Endothelial cell of umbilical vein (primary cell): ENCODE measurements around the gene DNAJB12. TPM values are rescaled to one million over a fixed set of nuclear protein-coding genes. Genes with fewer than 3 reads are reported as not detected.

Source experiments
- BruUV-seq: library from RNA; stranded (reverse); fragments of 400-500 nt; replicated peaks from 2 replicates; lab custom pipeline; 2021; lab: Mats Ljungman, UMichigan
- CTCF ChIA-PET: fragments of 300-600, 350-600 bp; sonication (Branson Sonifier 250); formaldehyde crosslinking; loops from one replicate; lab custom pipeline; 2021; ENCODE audit warnings: antibody characterized with exemption, inconsistent platforms; lab: Charles Lee
- POLR2A ChIA-PET: fragments of 300-600, 350-600 bp; sonication (Branson Sonifier 250); formaldehyde crosslinking; loops from one replicate; lab custom pipeline; 2021; ENCODE audit warnings: antibody characterized with exemption, inconsistent platforms; lab: Charles Lee
- DNase-seq: peaks from one replicate; pipeline ENCODE4 v3.0.0-alpha.2; 2011; ENCODE audit warnings: low read depth, low spot score
- FAIRE-seq: peaks from 2 replicates; lab custom pipeline; 2011; peaks lifted over from hg19 to GRCh38; lab: Jason Lieb, UNC
- H2AFZ ChIP-seq: 2 replicates; pipeline ENCODE4 v1.6.0; 2012; ENCODE audit warnings: low read depth, low read length, control low read depth, inconsistent platforms
- H3K27ac ChIP-seq: 2 replicates; pipeline ENCODE4 v1.5.1; 2011; ENCODE audit warnings: low read depth, mild to moderate bottlenecking, control low read depth, low read length, moderate library complexity; ENCODE audit not compliant: insufficient read depth
- H3K27me3 ChIP-seq, 2 experiments: 2 replicates each; pipeline versions ENCODE4 v1.6.0 to v1.6.1; 2011; ENCODE audit warnings: low read length in 2 of 2, mixed read lengths in 1 of 2; ENCODE audit not compliant: control insufficient read depth in 2 of 2, insufficient read depth in 2 of 2
- H3K36me3 ChIP-seq, 2 experiments: 2 replicates in 1 of 2; 3 replicates in 1 of 2; pipeline ENCODE4 v1.5.1; 2011; ENCODE audit warnings: low read length in 2 of 2, mild to moderate bottlenecking in 1 of 2, moderate library complexity in 1 of 2; ENCODE audit not compliant: control insufficient read depth in 2 of 2, insufficient read depth in 2 of 2; ENCODE audit errors: extremely low read depth in 1 of 2
- H3K4me1 ChIP-seq: 3 replicates; pipeline ENCODE4 v1.5.1; 2011; ENCODE audit warnings: mild to moderate bottlenecking, low read length; ENCODE audit not compliant: control insufficient read depth, insufficient read depth; ENCODE audit errors: extremely low read depth
- H3K4me2 ChIP-seq: 2 replicates; pipeline ENCODE4 v1.6.1; 2011; ENCODE audit warnings: low read length, control low read depth, mixed read lengths; ENCODE audit not compliant: insufficient read depth
- H3K4me3 ChIP-seq, 3 experiments: fragments of 200-600 bp in 1 of 3; sonication (generic), shearing (Covaris generic) in 1 of 3; replicated peaks in 1 of 3; 2 replicates each; pipeline ENCODE4 v1.5.1; 2011 to 2016; ENCODE audit warnings: control low read depth in 3 of 3, low read length in 3 of 3, mild to moderate bottlenecking in 2 of 3, inconsistent platforms in 1 of 3, low read depth in 1 of 3, moderate library complexity in 1 of 3; ENCODE audit not compliant: insufficient read depth in 1 of 3
- H3K79me2 ChIP-seq: 2 replicates; pipeline ENCODE4 v1.6.0; 2012; ENCODE audit warnings: low read length, inconsistent platforms; ENCODE audit not compliant: control insufficient read depth, insufficient read depth
- H3K9ac ChIP-seq: replicated peaks from 2 replicates; pipeline ENCODE3; 2011; ENCODE audit warnings: low read length, control low read depth; ENCODE audit not compliant: insufficient read depth; ENCODE audit errors: extremely low read depth
- H3K9me1 ChIP-seq: replicated peaks from 3 replicates; pipeline ENCODE4 v1.6.0; 2011; ENCODE audit warnings: mild to moderate bottlenecking, low read length; ENCODE audit not compliant: control insufficient read depth, insufficient read depth; ENCODE audit errors: extremely low read depth
- H3K9me3 ChIP-seq: replicated peaks from 2 replicates; pipeline ENCODE4 v1.5.1; 2012; ENCODE audit warnings: low read length, inconsistent platforms; ENCODE audit not compliant: control insufficient read depth, insufficient read depth
- H4K20me1 ChIP-seq: replicated peaks from 2 replicates; pipeline ENCODE3; 2011; ENCODE audit warnings: mild to moderate bottlenecking, low read length; ENCODE audit not compliant: control insufficient read depth, insufficient read depth; ENCODE audit errors: extremely low read depth
- CTCF ChIP-seq, 2 donors: IDR thresholded peaks; 1 replicate in 1 of 2; 2 replicates in 1 of 2; pipeline ENCODE4 v1.5.1; 2011; ENCODE audit warnings: low read length in 2 of 2, mild to moderate bottlenecking in 2 of 2, moderate library complexity in 2 of 2, control low read depth in 1 of 2, inconsistent platforms in 1 of 2, low read depth in 1 of 2; ENCODE audit not compliant: insufficient read depth in 1 of 2; ENCODE audit errors: extremely low read depth in 1 of 2
- EZH2 ChIP-seq: IDR thresholded peaks from 2 replicates; pipeline ENCODE4 v1.6.1; 2012; ENCODE audit warnings: borderline replicate concordance, low read depth, mild to moderate bottlenecking, moderate library complexity, low read length, inconsistent platforms; ENCODE audit not compliant: severe bottlenecking
- FOS ChIP-seq: IDR thresholded peaks from 2 replicates; pipeline ENCODE4 v1.6.1; 2011; ENCODE audit warnings: mild to moderate bottlenecking, low read length, moderate library complexity, borderline replicate concordance; ENCODE audit not compliant: insufficient read depth
- GATA2 ChIP-seq: IDR thresholded peaks from 2 replicates; pipeline ENCODE4 v1.7.0; 2011; ENCODE audit warnings: low read depth, mild to moderate bottlenecking, moderate library complexity, mixed read lengths, low read length; ENCODE audit not compliant: insufficient read length, insufficient read depth
- JUN ChIP-seq: IDR thresholded peaks from 2 replicates; pipeline ENCODE4 v1.6.1; 2011; ENCODE audit warnings: borderline replicate concordance, low read depth; ENCODE audit not compliant: insufficient read length, insufficient read depth
- MAX ChIP-seq: IDR thresholded peaks from 2 replicates; pipeline ENCODE4 v1.6.1; 2011; ENCODE audit not compliant: insufficient read depth, insufficient read length
- MYC ChIP-seq: IDR thresholded peaks from one replicate; pipeline ENCODE4 v1.6.1; 2011; ENCODE audit warnings: mild to moderate bottlenecking, low read depth, low read length
- POLR2A ChIP-seq: IDR thresholded peaks from 2 replicates; pipeline ENCODE4 v1.6.1; 2012; ENCODE audit warnings: low read depth, mild to moderate bottlenecking, control low read depth, low read length
- POLR2AphosphoS5 ChIP-seq: IDR thresholded peaks from 2 replicates; pipeline ENCODE4 v1.6.1; 2012; ENCODE audit warnings: low read depth, mild to moderate bottlenecking, control low read depth, low read length, moderate library complexity; ENCODE audit not compliant: insufficient read depth
- dilution Hi-C: fragments of 300-500 bp; cut with MboI; formaldehyde crosslinking; loops from one replicate; pipeline ENCODE4 v1.15.0; 2019; ENCODE audit warnings: low sequenced_read_pairs; ENCODE audit not compliant: extremely low pct_ligation_motif_present
- intact Hi-C: fragments of 100-400 bp; cut with micrococcal nuclease; formaldehyde crosslinking; loops from one replicate; pipeline ENCODE4 v1.10.0; 2022
- polyA plus RNA-seq, 4 experiments: library from polyadenylated mRNA; depleted of rRNA in 3 of 4; stranded (reverse) in 3 of 4; unstranded in 1 of 4; fragments of >200 nt; gene quantifications; 2 replicates each; pipeline versions ENCODE4 v1.2.1 to v1.2.3, GENCODE V29; 2011 to 2012; ENCODE audit warnings: missing spikeins in 1 of 4
- total RNA-seq: library from RNA; stranded (reverse); gene quantifications from 2 replicates; pipeline ENCODE4 v1.2.3, GENCODE V29; 2021

The DNAJB12 gene
- total and polyA plus RNA-seq, 2 donors (not counting 3 experiments of a cell fraction or from before 2014, with no cell fraction given), result 27.2 to 44.2 TPM

- dilution Hi-C loops (no loop called here), intact Hi-C loops (no loop called here)
- Histone ChIP-seq H2AFZ (no peak overlapping the region), H3K9ac (no peak overlapping the region), H3K79me2 (no peaks in the 10 kb centered on the region), H3K27me3 (no peaks in the 10 kb centered on the region), H3K4me1 (peaks cover 15% of the 10 kb centered on the region), H3K36me3 (no peaks in the 10 kb centered on the region), H4K20me1 (no peaks in the 10 kb centered on the region), H3K4me3 (no peak overlapping the region), H3K9me3 (no peaks in the 10 kb centered on the region), H3K4me2 (no peak overlapping the region), H3K27ac (no peak overlapping the region), H3K9me1 (no peaks in the 10 kb centered on the region)
- no TSS peak for BruUV-seq
- CTCF ChIA-PET, result interaction anchor here (0.8 to 1.1 kb wide), 2 partner anchors 20 kb away, joined by 3 to 5 read pairs; no protein-coding TSS in a partner anchor
- POLR2A ChIA-PET, result no interaction called here
- FAIRE-seq (no peak), DNase-seq (no peak)
- no peak for TF ChIP-seq CTCF (IDR thresholded peaks at IDR 0.05; ENCODE audit: extremely low read depth in 1 of 2, insufficient read depth in 1 of 2, low read depth in 1 of 2, low read length in 2 of 2)
- no peak for TF ChIP-seq MAX
- no peak for TF ChIP-seq MYC
- no peak for TF ChIP-seq JUN
- no peak for TF ChIP-seq EZH2
- TF ChIP-seq POLR2A, result no peak
- TF ChIP-seq POLR2AphosphoS5, result no peak
- TF ChIP-seq FOS, result no peak
- TF ChIP-seq GATA2, result no peak
These were observed 59.3 kb downstream of the DNAJB12 start for GRCh38 chr10:72295330-72295910.
